Vagina (tissue), 2 donors: Measurements from ENCODE around the gene TMEM37. TPM values are rescaled to one million over a fixed set of nuclear protein-coding genes. Genes with fewer than 3 reads are reported as not detected.

Source experiments
- DNase-seq, 2 donors: peaks; one replicate each; pipeline ENCODE4 v3.0.0-alpha.2; 2017; ENCODE audit errors: extremely low spot score in 2 of 2
- H3K27ac ChIP-seq: fragments of 200-600 bp; sonication (generic); one replicate; pipeline ENCODE4 v1.5.1; 2019
- H3K27me3 ChIP-seq: fragments of 200-600 bp; sonication (generic); one replicate; pipeline ENCODE4 v1.5.1; 2019
- H3K36me3 ChIP-seq, 2 donors: fragments of 200-600 bp; sonication (generic); one replicate each; pipeline ENCODE4 v1.5.1; 2017 to 2019
- H3K4me1 ChIP-seq: fragments of 200-600 bp; sonication (generic); one replicate; pipeline ENCODE4 v1.5.1; 2019
- H3K4me3 ChIP-seq, 2 donors: fragments of 200-600 bp; sonication (generic); 1 replicate in 1 of 2; 2 replicates in 1 of 2; pipeline ENCODE4 v1.5.1; 2016 to 2019
- H3K9me3 ChIP-seq: fragments of 200-600 bp; sonication (generic); one replicate; pipeline ENCODE4 v1.5.1; 2019
- CTCF ChIP-seq, 3 experiments: fragments of 450-650 bp in 2 of 3; fragments of 200-600 bp in 1 of 3; sonication (generic) in 1 of 3; IDR thresholded peaks; one replicate each; pipeline ENCODE4 v1.5.1; 2017 to 2019; ENCODE audit warnings: antibody characterized with exemption in 3 of 3, mild to moderate bottlenecking in 2 of 3, moderate library complexity in 2 of 3
- POLR2A ChIP-seq, 2 donors: fragments of 450-650 bp; IDR thresholded peaks; one replicate each; pipeline ENCODE4 v1.6.1; 2017; ENCODE audit warnings: antibody characterized with exemption in 2 of 2, mild to moderate bottlenecking in 2 of 2, moderate library complexity in 2 of 2
- POLR2AphosphoS5 ChIP-seq, 2 donors: sonication (generic); formaldehyde crosslinking; IDR thresholded peaks; one replicate each; pipeline ENCODE4 v1.9.0; 2017; ENCODE audit warnings: antibody characterized with exemption in 2 of 2, mild to moderate bottlenecking in 2 of 2, low read depth in 1 of 2; ENCODE audit not compliant: insufficient read depth in 1 of 2
- intact Hi-C: fragments of 100-400 bp; cut with DNase I; formaldehyde crosslinking; loops from one replicate; pipeline ENCODE4 v1.15.1; 2023
- total RNA-seq: library from RNA; depleted of rRNA; stranded (reverse); fragments of >200 nt; gene quantifications from one replicate; pipeline ENCODE4 v1.2.3, GENCODE V29; 2016

The TMEM37 gene
- total RNA-seq, 1 donor from 2014 or later, result 3.2 TPM

GRCh38 chr2:119462574-119462973, 30.9 kb downstream of the TMEM37 start:
- TF ChIP-seq POLR2AphosphoS5 (IDR thresholded peaks at IDR 0.05; ENCODE audit: insufficient read depth in 1 of 2, low read depth in 1 of 2), result no peak
- no peak for TF ChIP-seq POLR2A (IDR thresholded peaks at IDR 0.05)
- TF ChIP-seq CTCF (IDR thresholded peaks at IDR 0.05), result no peak
- no peak for DNase-seq
- Histone ChIP-seq H3K36me3 (no peaks in the 10 kb centered on the region), H3K9me3 (no peaks in the 10 kb centered on the region), H3K4me1 (no peaks in the 10 kb centered on the region), H3K27ac (no peak overlapping the region), H3K27me3 (no peaks in the 10 kb centered on the region), H3K4me3 (no peak overlapping the region)
- intact Hi-C loops, result no loop called here

- Histone ChIP-seq H3K4me1 (no peaks in the 10 kb centered on the region), H3K27ac (no peak overlapping the region), H3K36me3 (no peaks in the 10 kb centered on the region), H3K27me3 (no peaks in the 10 kb centered on the region), H3K4me3 (no peak overlapping the region), H3K9me3 (no peaks in the 10 kb centered on the region)
- intact Hi-C loops, result no loop called here
- TF ChIP-seq POLR2AphosphoS5 (IDR thresholded peaks at IDR 0.05; ENCODE audit: insufficient read depth in 1 of 2, low read depth in 1 of 2), result no peak
- no peak for TF ChIP-seq CTCF (IDR thresholded peaks at IDR 0.05)
- no peak for TF ChIP-seq POLR2A (IDR thresholded peaks at IDR 0.05)
- no peak for DNase-seq
Measured at GRCh38 chr2:119463136-119463535, 31.5 kb downstream of the TMEM37 start.

- intact Hi-C loops, result no loop called here
- no peaks in the 10 kb centered on the region for H3K4me1 ChIP-seq
- H3K27me3 ChIP-seq, result no peaks in the 10 kb centered on the region
Measured at GRCh38 chr2:119463990-119464389, 32.3 kb downstream of the TMEM37 start.

GRCh38 chr2:119464981-119465380, 33.3 kb downstream of the TMEM37 start:
- no peak for DNase-seq

More at GRCh38 chr2:119463990-119464389, 32.3 kb downstream of the TMEM37 start:
- TF ChIP-seq POLR2AphosphoS5 (IDR thresholded peaks at IDR 0.05; ENCODE audit: insufficient read depth in 1 of 2, low read depth in 1 of 2) (no peak), CTCF (IDR thresholded peaks at IDR 0.05) (no peak), POLR2A (IDR thresholded peaks at IDR 0.05) (no peak)
- no peak for DNase-seq
- Histone ChIP-seq H3K27ac (no peak overlapping the region), H3K9me3 (no peaks in the 10 kb centered on the region), H3K4me3 (no peak overlapping the region), H3K36me3 (no peaks in the 10 kb centered on the region)

More at GRCh38 chr2:119464981-119465380, 33.3 kb downstream of the TMEM37 start:
- TF ChIP-seq POLR2A (IDR thresholded peaks at IDR 0.05) (no peak), CTCF (IDR thresholded peaks at IDR 0.05) (no peak), POLR2AphosphoS5 (IDR thresholded peaks at IDR 0.05; ENCODE audit: insufficient read depth in 1 of 2, low read depth in 1 of 2) (no peak)
- H3K27ac ChIP-seq, result no peak overlapping the region
- H3K4me1 ChIP-seq, result no peaks in the 10 kb centered on the region
- H3K36me3 ChIP-seq, result no peaks in the 10 kb centered on the region
- H3K4me3 ChIP-seq, result no peak overlapping the region
- intact Hi-C loops, result no loop called here
- H3K9me3 ChIP-seq, result no peaks in the 10 kb centered on the region
- no peaks in the 10 kb centered on the region for H3K27me3 ChIP-seq
